ENCODE measurements around the gene BDNF.

Gene BDNF

DNA sequence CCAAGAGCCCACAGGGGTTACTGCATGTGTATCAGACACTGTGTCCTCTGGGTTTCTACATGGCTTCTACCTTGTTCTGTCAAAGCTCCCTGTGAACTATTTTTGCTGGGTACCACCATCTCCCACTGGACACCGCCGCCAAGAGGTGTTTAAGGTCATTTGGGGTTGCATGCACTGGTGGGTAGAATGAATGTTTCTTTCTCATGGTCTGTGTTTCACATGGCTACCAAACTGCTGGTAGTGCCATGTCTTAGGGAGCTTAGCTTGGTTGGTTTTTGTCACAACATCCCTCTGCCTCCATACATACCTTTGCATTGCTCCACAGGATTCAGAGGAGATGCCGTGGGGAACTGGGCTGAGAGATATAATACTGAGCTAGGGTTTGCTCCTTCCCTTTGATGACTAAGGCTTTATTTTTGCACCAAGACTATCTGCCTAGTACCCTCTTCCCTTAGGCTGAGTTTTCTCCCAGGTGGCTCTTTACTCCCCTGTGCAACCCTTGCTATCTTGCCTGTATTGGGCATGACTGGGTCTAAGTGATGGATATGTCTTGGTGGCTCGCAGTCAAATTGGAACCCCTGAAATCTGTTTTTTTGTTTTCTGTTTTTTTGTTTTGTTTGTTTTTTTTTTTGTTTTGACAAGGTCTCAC, 73.2 kb downstream of the BDNF start:
- TF ChIP-seq GATA3 (IDR thresholded peaks at IDR 0.05; ENCODE audit: low read depth, low read length) (no peak), GATA2 (IDR thresholded peaks at IDR 0.05; ENCODE audit: low read depth, low read length) (no peak)

DNA sequence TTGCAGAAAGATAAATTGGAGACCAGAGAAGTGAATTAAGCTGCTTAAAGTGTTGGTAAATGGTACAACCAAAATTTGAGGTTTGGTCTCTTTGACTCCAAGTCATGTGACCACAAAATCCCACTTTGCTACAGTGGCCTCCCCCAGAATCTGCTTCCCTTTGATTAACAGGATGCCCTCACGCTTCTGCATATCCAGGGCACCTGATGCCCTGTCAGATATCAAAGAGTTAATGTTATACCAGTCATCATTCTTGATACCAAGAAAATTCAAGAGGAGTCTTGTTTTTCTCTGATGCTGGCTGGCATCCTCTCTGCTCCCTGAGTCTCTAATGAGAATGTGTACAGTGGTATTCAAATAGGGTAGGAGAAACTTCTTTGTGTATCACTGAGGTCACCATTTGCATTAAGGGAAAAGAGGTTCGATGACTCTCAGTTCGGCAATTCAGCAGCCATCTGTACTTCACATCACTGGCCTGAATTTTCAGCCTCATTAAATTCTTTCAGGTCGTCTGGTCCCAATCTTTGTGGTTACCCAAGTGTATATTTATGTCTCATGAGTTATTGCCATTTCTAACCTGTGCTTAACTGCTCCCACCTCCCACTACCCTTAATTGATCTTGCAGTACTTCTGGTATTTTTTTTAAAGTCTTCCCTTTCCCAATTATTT, 73.9 kb downstream of the BDNF start:
- TF ChIP-seq GATA2 (IDR thresholded peaks at IDR 0.05; ENCODE audit: low read depth, low read length) (no peak), GATA3 (IDR thresholded peaks at IDR 0.05; ENCODE audit: low read depth, low read length) (no peak)

DNA sequence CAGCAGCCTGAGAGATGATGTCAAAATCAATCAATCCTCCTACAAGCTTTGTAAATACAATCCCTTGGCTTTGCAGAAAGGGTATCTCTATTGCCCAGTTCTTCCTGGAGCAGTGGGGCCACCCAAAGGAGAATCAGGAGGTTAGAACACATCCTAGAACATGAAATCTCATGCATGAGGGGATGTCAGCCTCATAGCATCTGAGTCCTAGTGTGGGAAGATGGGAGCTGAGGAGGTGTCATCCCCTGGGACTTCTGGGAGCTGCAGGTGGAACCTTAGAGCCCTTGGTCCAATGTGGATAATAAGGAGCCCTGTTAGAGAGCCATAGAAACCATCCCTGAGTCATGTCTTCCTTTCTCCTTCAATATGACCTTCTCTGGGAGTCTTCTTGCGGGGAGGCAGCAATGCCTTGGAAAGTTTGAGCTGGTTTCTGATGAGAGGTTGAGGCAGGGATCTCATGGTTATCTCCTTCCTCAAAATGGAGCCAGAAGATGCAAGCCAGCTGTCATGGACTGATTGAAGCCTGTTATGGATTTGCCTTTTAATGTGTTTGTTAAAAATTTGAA, 74.8 kb downstream of the BDNF start:
- TF ChIP-seq GATA3 (IDR thresholded peaks at IDR 0.05; ENCODE audit: low read depth, low read length) (no peak), GATA2 (IDR thresholded peaks at IDR 0.05; ENCODE audit: low read depth, low read length) (no peak)

DNA sequence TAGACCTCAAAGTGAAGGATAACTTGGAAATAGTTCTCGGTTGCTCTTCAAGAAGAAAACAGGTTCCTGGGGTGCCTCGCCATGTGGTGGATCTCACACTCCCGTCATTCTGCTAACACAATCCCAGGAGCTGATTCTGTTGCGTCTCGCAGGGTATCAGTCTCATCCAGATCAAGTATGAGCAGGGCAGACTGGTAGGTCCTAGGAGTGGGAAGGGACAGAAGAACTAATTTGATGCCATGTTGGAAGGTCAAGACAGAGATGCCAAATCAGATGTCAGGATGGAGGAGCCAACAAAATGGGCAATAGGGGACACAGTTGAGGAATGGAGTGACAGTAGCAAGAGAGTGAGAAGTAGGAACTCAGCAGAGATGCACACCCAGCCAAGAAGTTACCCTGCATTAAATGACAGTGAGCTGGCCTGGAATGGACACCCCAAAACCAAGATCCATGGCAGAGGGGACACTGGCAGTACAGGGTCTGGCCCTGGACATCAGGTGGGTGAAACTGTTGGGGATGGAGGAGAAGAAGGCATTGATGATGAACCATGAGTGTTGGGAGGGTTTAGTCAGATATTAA, 76.2 kb downstream of the BDNF start:
- TF ChIP-seq GATA2 (IDR thresholded peaks at IDR 0.05; ENCODE audit: low read depth, low read length) (no peak), GATA3 (IDR thresholded peaks at IDR 0.05; ENCODE audit: low read depth, low read length) (no peak)

DNA sequence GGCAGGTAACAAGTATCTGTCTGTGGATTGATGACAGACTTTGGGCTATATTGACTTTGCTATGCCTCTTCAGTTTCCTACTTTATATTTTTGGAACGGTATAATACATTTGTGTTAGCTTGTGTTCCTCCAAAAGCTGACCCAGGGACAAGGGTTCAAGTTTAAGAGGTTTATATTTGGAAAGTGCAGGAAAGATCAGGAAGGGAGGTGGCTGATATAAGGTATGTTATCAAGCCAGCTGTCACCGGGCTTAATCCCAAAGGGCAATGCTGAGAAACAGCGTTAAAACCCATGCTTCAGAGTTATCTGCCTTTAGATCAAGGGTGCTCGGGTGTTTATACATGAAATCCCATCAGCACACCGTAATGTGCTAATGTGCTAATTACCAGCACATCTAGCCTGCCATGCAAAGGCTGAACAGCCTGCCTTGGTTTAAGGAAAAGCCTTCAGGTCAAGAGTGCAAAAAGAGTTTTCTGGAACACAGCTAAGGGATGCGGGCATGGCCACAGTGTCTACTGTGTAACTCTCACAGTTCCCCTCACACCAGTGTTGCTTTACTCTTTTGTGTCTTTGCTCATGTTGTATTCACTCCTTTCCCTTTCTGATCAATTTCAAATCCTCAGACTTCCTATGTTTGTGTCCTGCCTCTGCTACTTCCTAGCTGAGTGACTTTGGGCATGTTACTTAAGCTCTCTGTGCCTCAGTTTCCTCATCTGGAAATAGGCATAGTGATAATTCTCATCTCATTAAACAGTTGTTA, 77.5 kb downstream of the BDNF start:
- TF ChIP-seq GATA2 (IDR thresholded peaks at IDR 0.05; ENCODE audit: low read depth, low read length) (no peak), GATA3 (IDR thresholded peaks at IDR 0.05; ENCODE audit: low read depth, low read length) (no peak)

DNA sequence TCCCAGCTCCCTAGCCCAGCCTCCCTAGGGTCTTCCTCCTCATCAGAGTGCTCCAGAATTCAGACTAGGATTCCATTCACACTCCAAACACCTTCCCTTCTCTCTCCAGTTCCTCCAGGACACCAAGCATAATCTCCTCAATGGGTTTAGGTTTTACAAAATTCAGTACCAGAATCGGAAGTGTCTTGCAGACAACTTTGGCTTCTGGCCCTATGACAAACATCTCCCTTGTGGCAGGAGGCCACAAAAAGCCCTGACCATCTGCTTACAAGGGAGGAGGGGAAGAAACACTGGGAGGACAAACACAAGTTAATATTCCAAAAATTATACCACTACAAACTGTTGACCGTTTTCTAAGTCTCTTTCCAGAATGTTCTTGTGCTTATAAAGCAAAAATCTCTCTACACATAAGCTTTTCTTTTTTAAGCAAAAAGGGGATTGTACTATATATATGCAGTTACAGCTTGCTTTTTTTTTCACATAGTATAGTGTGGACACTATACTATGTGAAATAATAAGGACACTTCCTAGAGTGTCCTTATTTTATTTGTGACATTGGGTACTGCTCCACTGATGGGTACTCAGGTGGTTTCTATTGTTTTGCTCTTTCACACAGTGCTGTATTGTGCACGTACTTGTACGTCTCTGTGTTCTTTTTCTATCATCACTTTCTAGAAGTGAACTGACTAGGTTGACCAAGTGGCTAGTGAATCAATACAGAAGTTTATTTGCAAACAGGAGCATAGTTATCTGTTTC, 78.7 kb downstream of the BDNF start:
- TF ChIP-seq GATA2 (IDR thresholded peaks at IDR 0.05; ENCODE audit: low read depth, low read length) (no peak), GATA3 (IDR thresholded peaks at IDR 0.05; ENCODE audit: low read depth, low read length) (no peak)

DNA sequence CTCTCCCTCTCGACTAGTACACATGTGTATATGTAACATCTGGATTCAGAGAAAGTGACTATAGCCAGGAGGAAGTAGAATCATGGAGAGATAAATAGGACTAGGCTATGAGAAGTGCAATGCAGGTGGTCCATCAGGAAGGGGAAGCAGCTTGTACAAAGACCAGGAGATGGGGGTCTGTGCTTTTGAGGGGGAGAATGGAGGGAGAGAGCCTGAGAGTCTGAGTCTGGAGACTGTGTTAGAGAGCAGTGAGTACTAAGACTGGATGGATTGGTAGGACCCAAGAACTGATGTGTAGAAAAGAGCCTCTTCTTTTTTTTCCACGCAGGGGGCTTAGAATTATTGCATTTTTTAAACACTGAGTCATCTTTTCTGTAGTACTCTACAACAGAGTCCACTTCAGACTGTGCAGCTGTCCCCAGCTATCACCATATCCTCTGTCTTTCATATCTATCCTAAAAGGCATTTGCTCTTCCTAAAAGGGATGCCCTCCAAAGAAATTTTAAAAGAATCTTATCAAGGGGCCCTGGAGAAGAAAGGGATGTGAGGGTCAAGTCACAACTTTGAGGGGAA, 80.4 kb downstream of the BDNF start:
- TF ChIP-seq GATA3 (IDR thresholded peaks at IDR 0.05; ENCODE audit: low read depth, low read length): no peak
- no peak for TF ChIP-seq GATA2 (IDR thresholded peaks at IDR 0.05; ENCODE audit: low read depth, low read length)

DNA sequence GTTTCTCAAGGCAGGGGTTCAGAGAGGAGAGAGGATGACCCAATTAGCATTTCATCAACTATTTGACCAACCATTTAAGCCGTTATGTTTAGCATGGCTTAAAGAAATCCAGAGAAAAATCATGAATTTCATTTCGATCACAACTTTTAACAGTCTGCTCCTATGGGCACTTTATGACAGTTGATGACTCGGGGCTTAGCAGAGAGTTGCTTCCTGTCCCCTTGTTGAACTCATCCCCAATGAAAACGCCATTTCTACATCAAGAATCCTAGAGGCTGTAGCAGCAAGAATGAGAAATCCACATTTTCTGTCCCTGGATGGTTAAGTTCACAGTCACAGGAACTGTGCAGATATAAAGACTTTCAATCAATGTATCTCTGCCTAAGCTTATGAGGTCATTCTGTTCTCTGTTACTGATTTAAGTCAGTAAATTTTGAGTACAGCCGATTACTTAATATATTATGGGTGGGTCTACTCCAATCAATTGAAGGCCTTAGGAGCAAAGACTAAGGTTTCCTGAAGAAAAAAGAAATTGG, 81.1 kb downstream of the BDNF start:
- TF ChIP-seq GATA3 (IDR thresholded peaks at IDR 0.05; ENCODE audit: low read depth, low read length): no peak
- TF ChIP-seq GATA2 (IDR thresholded peaks at IDR 0.05; ENCODE audit: low read depth, low read length): no peak

DNA sequence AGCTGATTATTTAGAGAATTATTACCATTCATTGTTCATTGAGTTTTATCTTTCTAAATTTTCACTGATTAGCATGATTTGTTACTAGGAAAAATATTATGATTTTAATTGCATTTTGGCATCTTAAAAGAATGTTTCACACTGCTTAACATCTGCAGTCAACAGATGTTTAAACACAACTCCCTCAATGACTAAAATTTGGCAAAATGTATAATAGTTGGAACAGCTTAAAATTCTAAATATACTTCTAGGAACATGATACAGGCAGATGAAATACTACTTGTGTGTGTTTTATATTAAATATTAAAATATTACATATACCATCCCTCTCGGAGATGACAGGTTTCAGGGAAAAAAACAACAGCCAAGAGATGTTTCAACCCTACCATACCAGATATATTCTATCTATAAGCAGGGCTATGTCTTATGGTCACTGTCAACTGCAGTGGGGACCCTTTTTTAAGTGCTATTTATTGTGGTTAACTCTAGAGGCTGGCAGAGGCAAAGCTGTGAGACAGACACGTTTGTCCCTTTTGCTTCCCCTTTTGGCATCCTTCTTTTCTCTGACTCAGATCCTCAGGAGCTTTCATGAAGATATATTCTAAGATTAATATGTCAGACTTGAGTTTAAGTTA, 81.9 kb downstream of the BDNF start:
- TF ChIP-seq GATA2 (IDR thresholded peaks at IDR 0.05; ENCODE audit: low read depth, low read length) (no peak), GATA3 (IDR thresholded peaks at IDR 0.05; ENCODE audit: low read depth, low read length) (no peak)

DNA sequence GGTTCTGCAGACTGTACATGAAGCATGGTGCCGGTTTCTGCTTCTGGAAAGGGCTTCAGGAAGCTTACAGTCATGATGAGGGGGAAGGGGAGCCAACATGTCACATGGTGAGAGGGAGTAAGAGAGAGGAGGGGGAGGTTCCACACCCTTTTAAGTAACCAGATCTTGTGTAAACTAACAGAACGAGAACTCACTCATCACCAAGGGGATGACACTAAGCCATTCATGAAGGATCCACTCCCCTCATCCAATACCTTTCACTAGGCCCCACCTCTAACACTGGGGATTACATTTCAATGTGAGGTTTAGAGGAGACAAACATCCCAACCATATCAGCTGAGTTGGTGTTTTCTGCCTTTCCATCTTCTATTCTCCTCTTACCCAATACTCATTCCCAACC, 83.5 kb downstream of the BDNF start:
- TF ChIP-seq GATA2 (IDR thresholded peaks at IDR 0.05; ENCODE audit: low read depth, low read length) (no peak), GATA3 (IDR thresholded peaks at IDR 0.05; ENCODE audit: low read depth, low read length) (no peak)

DNA sequence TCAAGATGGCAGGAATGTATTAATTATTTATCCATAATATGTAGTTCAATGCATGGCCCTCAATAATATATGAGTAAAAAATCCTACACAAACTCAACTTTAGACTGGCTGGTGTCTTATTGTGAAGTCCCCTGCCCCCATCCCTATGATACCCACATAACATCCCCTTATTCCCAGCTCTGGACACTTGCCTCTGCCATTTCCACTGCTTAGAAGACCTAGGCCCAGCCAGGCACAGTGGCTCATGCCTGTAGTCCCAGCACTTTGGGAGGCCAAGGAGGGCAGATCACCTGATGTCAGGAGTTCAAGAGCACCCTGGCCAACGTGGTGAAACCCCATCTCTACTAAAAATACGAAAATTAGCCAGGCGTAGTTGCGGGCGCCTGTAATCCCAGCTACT, 84.4 kb downstream of the BDNF start:
- TF ChIP-seq GATA3 (IDR thresholded peaks at IDR 0.05; ENCODE audit: low read depth, low read length) (no peak), GATA2 (IDR thresholded peaks at IDR 0.05; ENCODE audit: low read depth, low read length) (no peak)

DNA sequence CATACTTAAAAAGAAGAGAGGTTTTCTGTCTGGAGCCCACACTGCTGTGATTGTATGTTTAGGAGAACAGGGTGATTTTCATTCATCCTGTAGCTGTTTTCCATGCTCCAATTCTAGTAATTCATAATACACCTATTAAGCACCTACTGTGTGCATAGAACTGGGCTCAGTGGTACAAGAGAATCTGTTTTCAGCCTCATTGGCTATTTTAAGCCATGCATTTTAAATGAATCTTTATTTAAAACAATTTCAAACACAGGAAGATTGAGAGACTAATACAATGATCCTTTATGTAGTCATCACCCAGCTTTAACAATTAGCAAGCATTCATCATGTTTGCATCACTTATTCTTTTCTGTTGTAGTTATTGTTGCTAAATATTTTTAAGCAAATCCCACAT, 86.2 kb downstream of the BDNF start:
- TF ChIP-seq GATA3 (IDR thresholded peaks at IDR 0.05; ENCODE audit: low read depth, low read length) (no peak), GATA2 (IDR thresholded peaks at IDR 0.05; ENCODE audit: low read depth, low read length) (no peak)

Measured in SH-SY5Y (cell line).